K562 (cell line): ENCODE data around the gene WDR27. TPM values are rescaled to one million over a fixed set of nuclear protein-coding genes. Genes with fewer than 3 reads are reported as not detected.

Experiments
- ATAC-seq: fragments of 200-7000 bp; cut with Tn5 transposase; 3 replicates; pipeline ENCODE4 v1.9.1; 2020; ENCODE audit warnings: moderate library complexity
- BruUV-seq: library from RNA; stranded (reverse); fragments of 400-500 nt; replicated peaks from 2 replicates; lab custom pipeline; 2021; lab: Mats Ljungman, UMichigan
- CTCF ChIA-PET: fragments of 300-600 bp; formaldehyde crosslinking; extraction: SDS; loops from one replicate; lab custom pipeline; 2021; ENCODE audit warnings: low intra/inter-chr PET ratio; lab: Yijun Ruan, JAX
- POLR2A ChIA-PET: fragments of 300-600, 350-650 bp; sonication (Branson Sonifier 250); formaldehyde crosslinking; extraction: SDS; loops from one replicate; lab custom pipeline; 2021; ENCODE audit warnings: antibody characterized with exemption, inconsistent platforms; lab: Yijun Ruan, JAX
- DNase-seq, 4 experiments: peaks; one replicate each; pipeline versions ENCODE4 v3.0.0 to v3.0.0-alpha.2; 2011 to 2018; ENCODE audit warnings: low spot score in 3 of 4, mixed read lengths in 3 of 4; ENCODE audit errors: extremely low read depth in 1 of 4
- FAIRE-seq: peaks from 2 replicates; lab custom pipeline; 2011; peaks lifted over from hg19 to GRCh38; lab: Jason Lieb, UNC
- H2AFZ ChIP-seq: 2 replicates; pipeline ENCODE4 v1.6.0; 2011; ENCODE audit warnings: low read depth, low read length, control low read depth, inconsistent platforms
- H3K27ac ChIP-seq: fragments of 200-600 bp; 3 replicates; pipeline ENCODE4 v1.8.0; 2011; ENCODE audit warnings: low read depth, mild to moderate bottlenecking, control low read depth, inconsistent platforms, low read length, moderate library complexity, mixed read lengths; ENCODE audit errors: extremely low read depth
- H3K27me3 ChIP-seq, 2 experiments: fragments of 300-600 bp in 1 of 2; 2 replicates in 1 of 2; 3 replicates in 1 of 2; pipeline versions ENCODE4 v1.6.0 to v1.8.0; 2011; ENCODE audit warnings: inconsistent platforms in 2 of 2, low read length in 2 of 2, mild to moderate bottlenecking in 1 of 2, mixed read lengths in 1 of 2, moderate library complexity in 1 of 2; ENCODE audit not compliant: control insufficient read depth in 2 of 2, insufficient read depth in 2 of 2
- H3K36me3 ChIP-seq: fragments of 300-600 bp; 3 replicates; pipeline ENCODE4 v1.8.0; 2011; ENCODE audit warnings: mild to moderate bottlenecking, low read length, inconsistent platforms; ENCODE audit not compliant: control insufficient read depth, insufficient read depth
- H3K4me1 ChIP-seq, 2 experiments: fragments of 200-600 bp in 1 of 2; replicated peaks in 1 of 2; 2 replicates in 1 of 2; 3 replicates in 1 of 2; pipeline versions ENCODE4 v1.5.1 to v1.8.0; 2011; ENCODE audit warnings: inconsistent platforms in 2 of 2, low read length in 2 of 2, mild to moderate bottlenecking in 1 of 2, mixed read lengths in 1 of 2, moderate library complexity in 1 of 2; ENCODE audit not compliant: control insufficient read depth in 2 of 2, insufficient read depth in 2 of 2
- H3K4me2 ChIP-seq: 2 replicates; pipeline ENCODE4 v1.6.1; 2011; ENCODE audit warnings: low read length, control low read depth, inconsistent platforms, mixed read lengths; ENCODE audit not compliant: insufficient read depth
- H3K4me3 ChIP-seq: fragments of 200-600 bp; sonication (generic), shearing (Covaris generic); 2 replicates; pipeline ENCODE4 v1.5.1; 2016; ENCODE audit warnings: control low read depth, inconsistent platforms
- H3K79me2 ChIP-seq: fragments of 200-600 bp; 3 replicates; pipeline ENCODE4 v1.8.0; 2011; ENCODE audit warnings: low read length, inconsistent platforms; ENCODE audit not compliant: control insufficient read depth, insufficient read depth
- H3K9ac ChIP-seq, 2 experiments: 2 replicates each; pipeline versions ENCODE4 v1.6.0 to v1.6.1; 2011; ENCODE audit warnings: low read depth in 2 of 2, low read length in 2 of 2, control low read depth in 1 of 2, inconsistent platforms in 1 of 2, mild to moderate bottlenecking in 1 of 2, mixed read lengths in 1 of 2; ENCODE audit not compliant: insufficient read depth in 1 of 2
- H3K9me1 ChIP-seq: one replicate; pipeline ENCODE4 v1.6.0; 2011; ENCODE audit warnings: inconsistent platforms, mild to moderate bottlenecking, low read length, moderate library complexity; ENCODE audit not compliant: control insufficient read depth, insufficient read depth
- H3K9me3 ChIP-seq: replicated peaks from 2 replicates; pipeline ENCODE4 v1.5.1; 2011; ENCODE audit warnings: low read depth, low read length, inconsistent platforms; ENCODE audit not compliant: control insufficient read depth, insufficient read depth
- H4K20me1 ChIP-seq: replicated peaks from 2 replicates; pipeline ENCODE4 v1.6.1; 2011; ENCODE audit warnings: low read length, inconsistent platforms, mixed read lengths; ENCODE audit not compliant: control insufficient read depth, insufficient read depth
- C11orf30 ChIP-seq: fragments of 450-650 bp; IDR thresholded peaks from 2 replicates; pipeline ENCODE4 v1.6.1; 2016; ENCODE audit warnings: low read depth, mild to moderate bottlenecking
- CBFA2T3 ChIP-seq: fragments of 450-650 bp; IDR thresholded peaks from 2 replicates; pipeline ENCODE4 v1.6.1; 2017
- CEBPB ChIP-seq: fragments of 450-650 bp; IDR thresholded peaks from 2 replicates; pipeline ENCODE4 v1.6.1; 2016; ENCODE audit warnings: missing genetic modification characterization, missing compliant biosample characterization
- CREB3 ChIP-seq: fragments of 450-650 bp; conservative IDR thresholded peaks from 2 replicates; pipeline ENCODE4 v1.6.1; 2016; ENCODE audit warnings: missing genetic modification characterization, low read depth, mild to moderate bottlenecking, missing compliant biosample characterization, moderate library complexity
- CTCFL ChIP-seq: IDR thresholded peaks from 2 replicates; pipeline ENCODE4 v1.6.1; 2011; ENCODE audit warnings: borderline replicate concordance, low read depth, mild to moderate bottlenecking, moderate library complexity, low read length; ENCODE audit not compliant: insufficient read depth, poor library complexity, severe bottlenecking
- MAFF ChIP-seq: IDR thresholded peaks from 2 replicates; pipeline ENCODE4 v1.6.1; 2012; ENCODE audit warnings: low read length, improper control_type of control experiment
- MAFG ChIP-seq: fragments of 450-650 bp; conservative IDR thresholded peaks from 2 replicates; pipeline ENCODE4 v1.6.1; 2016; ENCODE audit warnings: missing genetic modification characterization, missing compliant biosample characterization
- MAFK ChIP-seq: IDR thresholded peaks from 2 replicates; pipeline ENCODE4 v1.6.1; 2011; ENCODE audit warnings: low read length, improper control_type of control experiment
- POLR2G ChIP-seq: fragments of 200-400 bp; formaldehyde crosslinking; IDR thresholded peaks from 2 replicates; pipeline ENCODE4 v1.6.1; 2017; ENCODE audit warnings: low read depth, mild to moderate bottlenecking, antibody characterized with exemption, low read length, moderate library complexity
- RAD21 ChIP-seq, 2 experiments: fragments of 250-450 bp in 1 of 2; fragments of 450-650 bp in 1 of 2; sonication (Bioruptor Pico) in 1 of 2; formaldehyde crosslinking in 1 of 2; IDR thresholded peaks in 1 of 2; conservative IDR thresholded peaks in 1 of 2; 2 replicates each; pipeline versions ENCODE4 v1.4.0 to v1.8.0; 2020 to 2022; ENCODE audit warnings: mild to moderate bottlenecking in 2 of 2, moderate library complexity in 1 of 2
- RAD51 ChIP-seq: fragments of 450-650 bp; IDR thresholded peaks from 2 replicates; pipeline ENCODE4 v1.7.1; 2016; ENCODE audit warnings: low read depth, mild to moderate bottlenecking, borderline replicate concordance
- SMARCE1 ChIP-seq: fragments of 450-650 bp; IDR thresholded peaks from 2 replicates; pipeline ENCODE4 v1.7.1; 2016; ENCODE audit warnings: mild to moderate bottlenecking
- SP1 ChIP-seq: sonication (generic); formaldehyde crosslinking; IDR thresholded peaks from 2 replicates; pipeline ENCODE4 v1.8.1; 2022; ENCODE audit warnings: mild to moderate bottlenecking, missing genetic modification reagents
- TCF3 ChIP-seq: sonication (generic); formaldehyde crosslinking; IDR thresholded peaks from 2 replicates; pipeline ENCODE4 v1.4.0; 2020; ENCODE audit warnings: mild to moderate bottlenecking, missing genetic modification reagents
- ZEB2 ChIP-seq: fragments of 450-650 bp; IDR thresholded peaks from 2 replicates; pipeline ENCODE4 v1.6.1; 2016
- ZNF76 ChIP-seq: fragments of 250-450 bp; sonication (Bioruptor Pico); IDR thresholded peaks from 2 replicates; pipeline ENCODE4 v1.4.0; 2020; ENCODE audit warnings: mild to moderate bottlenecking, moderate library complexity, borderline replicate concordance
- WGBS: fragments of 100-300 bp; shearing (Covaris generic); methylation state at CpG from one replicate; pipeline ENCODE4 v1.1.6; 2016; ENCODE audit warnings: low coverage, mixed read lengths; ENCODE audit not compliant: insufficient coverage; ENCODE audit errors: missing lambda C conversion rate; 5-methylcytosine and 5-hydroxymethylcytosine counted together
- in situ Hi-C: fragments of 300-500 bp; cut with MboI; formaldehyde crosslinking; loops from 4 replicates; pipeline ENCODE4 v1.15.0; 2018; ENCODE audit warnings: inconsistent platforms, mixed read lengths
- intact Hi-C: fragments of 100-400 bp; cut with micrococcal nuclease; formaldehyde crosslinking; loops from 2 replicates; pipeline ENCODE4 v1.14.2; 2022
- polyA plus RNA-seq, 8 experiments: library from polyadenylated mRNA; depleted of rRNA in 4 of 8; stranded (reverse) in 5 of 8; unstranded in 3 of 8; fragments of >200 nt; fragmentation: Nextera tagmentation in 2 of 8; fragmentation: Illumina TruSeq in 1 of 8; extraction: Ambion mirVana in 2 of 8; extraction: Trizol in 1 of 8; gene quantifications; 2 replicates each; pipeline versions ENCODE4 v1.2.1 to v1.2.3, GENCODE V29; 2011 to 2014; ENCODE audit warnings: inconsistent platforms in 1 of 8, missing spikeins in 1 of 8
- total RNA-seq, 7 experiments: library from RNA; depleted of rRNA in 6 of 7; stranded (reverse); fragments of >200 nt in 6 of 7; fragmentation: Illumina TruSeq in 2 of 7; extraction: Trizol in 2 of 7; gene quantifications; 2 replicates each; pipeline versions ENCODE4 v1.2.1 to v1.2.3, GENCODE V29; 2011 to 2021; ENCODE audit warnings: low replicate concordance in 1 of 7

WDR27 gene
- total and polyA plus RNA-seq, 9 of the 15 experiments (the other 6 are each of a cell fraction or from before 2014, with no cell fraction given): 4.3 to 77.2 (median 22.7) TPM

- ChIA-PET POLR2A (interaction anchor here (0.7 to 2.0 kb wide), 3 partner anchors 9 to 340 kb away, joined by 3 to 6 read pairs (median 3); no protein-coding TSS in a partner anchor), CTCF (no interaction called here)
- Histone ChIP-seq H3K4me3 (peak overlapping the region; percentile 49), H3K4me2 (peak overlapping the region; percentile 86), H2AFZ (peak overlapping the region; percentile 99), H3K9ac (peak overlapping the region in 1 of 2 experiments; percentile 78; a peak in 2 of 4 replicates), H3K4me1 (peaks cover 19 to 20% of the 10 kb centered on the region in 2 experiments; a peak in 4 of 5 replicates), H3K27me3 (no peaks in the 10 kb centered on the region), H3K36me3 (no peaks in the 10 kb centered on the region), H3K9me3 (no peaks in the 10 kb centered on the region), H3K79me2 (peaks cover 10% of the 10 kb centered on the region; the same call in 2 of the 3 replicates), H3K27ac (peak overlapping the region; percentile 85), H3K9me1 (no peaks in the 10 kb centered on the region), H4K20me1 (no peaks in the 10 kb centered on the region)
- FAIRE-seq (peak; percentile 57), DNase-seq (peak in 1 of 4 experiments; percentile 61), ATAC-seq (peak; percentile 29)
- in situ Hi-C loops: no loop called here
- intact Hi-C loops: no loop called here
- no TSS peak for BruUV-seq
- 8% methylated on average over 14 of the region's 14 CpGs for WGBS
- TF ChIP-seq TCF3 (CRISPR knock-in tag): peak; percentile 49; the same call in 1 of the 2 replicates
- TF ChIP-seq POLR2G: no peak
- TF ChIP-seq CREB3 (tag): peak; percentile 70; the same call in 1 of the 2 replicates
- TF ChIP-seq SP1 (CRISPR knock-in tag): no peak
- TF ChIP-seq CEBPB: no peak
- TF ChIP-seq CBFA2T3: peak; percentile 82
- 0 out of 2 replicates have a peak, but pooled peaks have one; percentile 46 for TF ChIP-seq ZEB2
- no peak for TF ChIP-seq RAD21 (CRISPR knock-in tag; conservative IDR thresholded peaks at IDR 0.05 in 1 of 2, IDR thresholded peaks at IDR 0.05 in 1 of 2)
- TF ChIP-seq MAFK: peak; percentile 85
- peak; percentile 90 for TF ChIP-seq MAFG (tag)
- TF ChIP-seq MAFF: peak; percentile 87
- no peak for TF ChIP-seq ZNF76 (CRISPR knock-in tag)
- TF ChIP-seq RAD51: peak; percentile 23; the same call in 1 of the 2 replicates
- TF ChIP-seq C11orf30: peak; percentile 93
- TF ChIP-seq CTCFL: no peak
- 0 out of 2 replicates have a peak, but pooled peaks have one; percentile 12 for TF ChIP-seq SMARCE1
These were observed 250.6 kb downstream of the WDR27 start for GRCh38 chr6:169451065-169451838.
